NCI-H526 (cell line): ENCODE data around the gene FSTL1.

ENCODE experiments used
- DNase-seq, 2 experiments: peaks; one replicate each; lab custom pipeline; 2025; lab: John Stamatoyannopoulos, UW

Gene FSTL1

DNA sequence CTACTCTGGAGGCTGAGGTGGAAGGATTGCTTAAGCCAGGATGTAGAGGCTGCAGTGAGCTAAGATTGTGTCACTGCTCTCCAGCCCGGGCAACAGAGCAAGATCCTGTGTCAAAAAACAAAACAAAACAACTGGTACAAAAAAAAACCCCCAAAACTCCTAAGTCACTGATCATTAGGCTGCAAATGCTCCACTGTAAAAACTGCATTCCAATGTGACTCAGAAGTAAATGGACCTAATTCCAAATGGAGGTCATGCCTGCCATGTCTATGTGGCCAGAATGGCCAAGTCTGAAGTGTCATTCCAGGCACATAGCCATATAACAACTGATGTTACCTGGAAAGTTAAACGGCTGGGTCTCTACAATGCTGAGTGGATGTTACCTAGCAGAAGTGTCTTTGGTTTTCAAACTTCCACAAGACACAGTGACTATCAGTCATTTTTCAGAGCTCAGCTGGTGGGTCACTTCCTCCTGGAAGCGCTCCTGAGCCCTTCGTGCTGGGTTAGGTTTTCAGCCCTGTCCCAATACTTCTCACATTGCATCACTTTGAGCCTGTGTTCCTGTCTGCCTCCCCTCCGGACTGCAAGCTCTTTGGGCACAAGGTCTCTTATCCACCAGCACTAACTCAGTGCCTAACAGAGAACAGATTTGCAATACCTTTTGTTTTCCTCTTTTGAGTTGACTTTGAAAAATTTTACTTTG is 10.6 kb downstream of the FSTL1 start:
- DNase-seq = no peak

DNA sequence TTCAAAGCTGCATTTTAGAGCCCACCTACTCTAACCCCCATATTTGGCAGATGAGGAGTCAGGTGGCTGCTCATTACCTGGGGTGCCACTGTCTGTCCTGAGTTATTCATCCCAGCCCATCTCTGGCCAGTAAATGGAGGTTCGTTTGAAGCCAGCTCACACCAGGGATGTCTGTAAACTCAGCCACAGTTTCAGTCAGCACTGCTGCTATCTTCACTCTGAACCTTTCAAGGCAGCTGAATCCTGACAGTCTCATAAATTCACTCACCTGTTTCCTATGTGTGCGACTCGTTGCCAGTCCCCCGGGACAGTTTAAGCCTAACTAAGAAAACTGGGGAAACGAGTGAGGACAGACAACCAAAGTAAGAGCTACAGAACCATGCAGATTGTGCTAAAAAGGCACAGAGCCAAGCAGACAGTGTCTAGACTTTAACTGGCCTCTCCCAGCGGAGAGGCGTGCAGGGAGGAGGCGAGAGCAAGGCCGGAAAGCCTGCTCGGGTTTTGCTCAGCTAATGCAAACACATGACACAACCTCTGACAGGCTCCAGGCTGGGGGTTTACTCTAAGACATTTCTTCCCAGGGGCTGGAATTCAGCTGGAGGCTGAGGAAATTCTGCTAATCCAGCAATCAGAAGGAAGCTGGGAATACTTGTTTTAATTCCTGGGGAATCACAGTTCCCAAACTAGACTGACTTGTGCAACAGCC is 12.0 kb downstream of the FSTL1 start:
- DNase-seq = no peak

DNA sequence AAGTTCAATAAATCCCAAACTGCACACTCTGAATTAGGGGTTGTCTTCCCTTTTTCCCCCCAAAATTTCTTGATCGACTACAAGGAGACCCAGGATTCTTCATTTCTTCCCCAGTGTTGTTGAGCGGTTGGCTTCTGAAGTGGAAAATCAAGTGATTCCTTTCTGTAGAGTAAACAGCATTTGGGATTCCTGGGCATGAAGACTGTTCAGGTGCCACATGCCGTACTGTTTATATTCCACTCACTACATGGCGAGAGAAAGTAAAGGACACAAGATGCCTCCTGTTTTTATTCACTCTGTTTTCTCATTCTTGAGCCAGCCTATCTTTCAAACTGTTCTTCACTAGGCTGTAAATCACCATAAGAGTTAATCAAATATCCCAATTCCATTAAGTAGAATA is 12.6 kb downstream of the FSTL1 start:
- DNase-seq = no peak

DNA sequence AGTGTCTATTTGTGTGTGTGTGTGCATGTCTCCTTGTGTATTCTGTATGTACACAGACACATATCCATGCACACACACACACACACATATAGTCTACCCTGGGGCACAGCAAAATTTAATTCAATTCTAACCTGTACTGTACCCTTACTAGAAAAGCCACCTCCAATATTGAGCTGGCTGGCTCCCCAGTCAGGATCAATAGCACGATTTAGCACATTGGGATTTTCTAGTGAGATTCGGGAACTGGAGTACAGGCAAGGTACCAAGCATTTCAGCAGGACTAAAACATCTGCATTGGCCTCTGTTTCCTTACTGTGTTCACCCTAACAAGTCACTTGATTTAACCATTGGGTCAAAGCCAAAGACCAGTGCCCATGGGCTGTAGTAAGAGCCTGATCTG is 13.2 kb downstream of the FSTL1 start:
- no peak for DNase-seq

DNA sequence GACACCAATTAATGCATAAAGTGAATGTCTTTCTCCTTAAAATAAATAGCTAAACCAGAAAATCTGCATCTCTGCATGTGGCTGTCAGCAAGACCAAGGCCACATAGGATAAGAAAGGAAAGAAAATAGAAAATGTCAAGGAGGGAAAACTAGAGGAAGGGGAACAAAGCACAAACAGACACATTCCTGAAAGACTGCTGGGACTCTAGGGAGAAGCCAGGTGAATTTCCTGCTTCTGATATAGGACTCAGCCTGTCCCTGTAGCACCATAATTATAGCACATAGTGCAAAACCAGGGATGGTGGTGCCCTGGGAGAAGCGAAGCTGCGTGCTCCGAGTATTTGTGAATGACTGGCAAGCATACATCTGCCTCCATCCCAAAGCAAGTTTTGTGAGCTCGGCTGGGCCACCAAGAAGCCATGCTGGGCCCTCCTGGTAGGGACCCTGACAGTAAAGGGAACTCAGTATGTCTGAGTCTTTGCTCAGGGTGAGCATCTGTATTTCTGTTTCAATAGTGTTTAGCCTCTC is 14.2 kb downstream of the FSTL1 start:
- DNase-seq = no peak

DNA sequence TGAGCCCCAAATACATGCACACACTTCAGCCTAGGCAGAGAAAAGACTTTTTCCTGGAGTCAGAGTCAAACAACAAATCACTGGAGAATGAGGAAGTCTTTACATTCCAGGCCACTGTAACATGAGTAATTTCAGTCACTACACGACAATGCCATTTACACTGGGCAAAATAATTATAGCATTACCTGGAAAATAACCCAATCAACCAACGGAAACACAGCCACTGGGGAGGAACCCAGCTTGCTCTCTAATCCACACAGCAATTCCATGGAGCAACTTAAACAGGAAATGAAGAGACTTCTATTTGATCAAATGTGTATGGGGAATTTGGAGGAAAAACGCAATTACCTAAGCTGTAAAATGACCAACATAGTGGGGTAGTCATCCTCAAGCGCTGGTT is 15.2 kb downstream of the FSTL1 start:
- no peak for DNase-seq

DNA sequence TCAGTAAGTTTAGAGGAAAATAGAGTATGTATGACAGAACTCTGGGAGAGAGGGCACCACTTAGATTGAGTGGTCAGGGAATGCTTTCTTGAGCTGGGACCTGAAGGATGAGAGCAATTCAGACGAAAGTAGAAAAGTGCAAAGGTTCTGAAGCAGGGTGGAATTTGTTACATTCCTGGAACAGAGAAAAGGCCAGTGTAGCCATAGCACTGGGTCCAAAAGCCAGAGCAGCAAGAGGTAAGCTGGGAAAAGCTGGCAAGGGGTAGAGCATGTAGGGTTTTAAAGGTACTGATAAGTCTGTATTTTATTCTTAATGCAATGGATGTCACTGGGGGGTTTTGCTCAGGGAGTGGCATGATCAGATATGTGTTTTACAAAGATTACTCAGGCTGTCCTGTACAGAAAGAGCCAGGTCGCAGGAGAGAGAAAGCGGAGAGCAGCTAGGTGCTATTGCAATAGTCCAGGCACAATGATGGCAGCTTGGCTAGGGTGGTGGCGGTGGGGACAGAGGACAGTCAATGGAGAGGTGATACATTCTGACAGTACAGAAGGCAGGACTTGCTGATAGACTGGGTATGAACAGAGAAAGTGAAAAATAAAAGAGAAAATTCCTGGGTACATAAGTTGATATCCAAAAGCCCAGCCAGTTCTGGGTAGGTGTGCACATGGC is 17.0 kb downstream of the FSTL1 start:
- DNase-seq = no peak

DNA sequence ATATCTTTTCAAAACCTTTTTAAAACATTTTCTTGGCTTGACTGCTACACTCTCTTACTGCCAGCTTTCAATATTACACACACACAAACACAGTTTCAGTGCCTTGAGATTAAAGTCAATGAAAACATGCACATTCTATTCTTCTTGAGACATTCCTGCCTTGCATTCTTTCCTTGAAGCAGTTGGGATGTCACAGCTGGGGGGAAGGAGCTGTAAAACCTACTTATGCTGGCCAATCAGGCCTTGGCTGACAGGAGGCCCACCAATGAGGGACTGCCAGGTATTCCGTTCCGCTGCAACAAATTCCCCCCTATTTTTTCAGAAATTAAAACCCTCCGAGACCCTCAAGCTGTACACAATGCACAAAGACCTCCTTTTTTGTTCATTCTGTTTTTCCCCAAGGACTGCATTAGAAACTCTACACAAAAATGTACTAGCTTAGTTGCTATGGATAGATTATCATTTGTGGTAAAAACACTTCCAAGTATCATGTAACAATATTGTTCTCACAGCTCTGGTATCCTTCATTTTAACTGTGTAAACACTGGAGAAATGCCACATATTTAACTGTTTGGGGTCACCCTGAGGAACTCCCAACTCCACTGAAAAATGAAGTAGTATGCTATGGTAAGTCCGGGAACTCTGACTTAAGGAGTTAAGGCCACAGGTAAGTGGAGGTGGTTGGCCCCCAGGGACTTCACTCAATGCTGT is 18.5 kb downstream of the FSTL1 start:
- no peak for DNase-seq

DNA sequence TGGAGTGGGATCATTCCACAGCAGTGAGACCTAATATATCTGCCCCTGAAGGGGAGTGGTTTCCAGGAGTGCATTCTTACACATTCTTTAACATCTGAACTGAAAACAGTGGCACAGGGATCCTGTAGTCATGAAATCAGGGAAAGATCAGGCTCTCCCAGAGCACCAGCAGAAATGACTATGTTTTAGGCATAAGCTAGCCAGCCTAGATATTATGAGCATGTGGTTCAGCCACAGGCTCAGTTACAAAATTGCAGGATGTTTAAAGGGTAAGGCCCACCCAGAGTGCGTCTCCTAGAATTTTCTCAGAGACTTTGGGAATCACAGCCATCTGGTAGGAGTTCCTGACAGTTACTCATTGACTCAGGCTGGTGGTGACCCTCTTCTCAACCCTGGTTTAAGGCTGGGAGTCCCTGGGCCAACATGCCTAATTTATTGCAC is 20.9 kb downstream of the FSTL1 start:
- no peak for DNase-seq

DNA sequence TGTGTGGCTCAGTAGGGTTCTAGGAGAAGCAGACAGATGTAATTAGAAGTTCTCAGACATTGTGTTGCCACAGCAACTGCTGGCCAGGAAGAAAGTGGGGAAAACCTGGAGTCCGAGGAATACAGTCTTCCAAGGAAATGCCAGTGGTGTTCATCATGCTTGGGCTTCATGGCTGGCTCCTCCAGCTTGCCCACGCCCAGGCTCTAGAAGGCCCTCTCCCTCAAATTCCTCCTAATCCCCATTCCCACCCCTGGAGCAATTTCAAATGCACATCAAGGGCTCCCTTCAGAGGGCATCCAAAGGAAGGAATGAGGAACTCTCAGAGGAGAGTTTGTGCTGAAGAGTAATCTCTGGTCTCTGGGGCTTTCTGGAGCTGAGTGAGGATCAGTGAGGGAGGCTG is 21.9 kb downstream of the FSTL1 start:
- no peak for DNase-seq

DNA sequence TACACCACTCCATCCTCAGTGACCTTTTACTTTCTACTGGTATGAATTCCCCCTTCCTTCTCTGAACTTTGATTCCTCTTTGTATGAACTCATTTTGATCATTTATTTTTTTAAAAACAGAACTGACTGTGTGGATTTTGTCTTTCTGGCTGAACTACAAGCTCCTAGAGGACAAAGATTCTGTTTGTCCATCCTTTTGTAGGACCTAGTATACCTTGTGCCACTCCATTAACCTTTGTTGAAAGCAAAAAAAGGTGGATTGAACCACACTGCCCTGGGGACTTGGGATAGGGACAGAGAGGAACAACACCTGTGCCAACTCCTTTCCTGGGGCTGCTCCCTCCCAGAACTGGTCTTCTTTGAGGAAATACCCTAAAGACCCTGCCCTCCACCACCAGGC is 23.6 kb downstream of the FSTL1 start:
- no peak for DNase-seq

DNA sequence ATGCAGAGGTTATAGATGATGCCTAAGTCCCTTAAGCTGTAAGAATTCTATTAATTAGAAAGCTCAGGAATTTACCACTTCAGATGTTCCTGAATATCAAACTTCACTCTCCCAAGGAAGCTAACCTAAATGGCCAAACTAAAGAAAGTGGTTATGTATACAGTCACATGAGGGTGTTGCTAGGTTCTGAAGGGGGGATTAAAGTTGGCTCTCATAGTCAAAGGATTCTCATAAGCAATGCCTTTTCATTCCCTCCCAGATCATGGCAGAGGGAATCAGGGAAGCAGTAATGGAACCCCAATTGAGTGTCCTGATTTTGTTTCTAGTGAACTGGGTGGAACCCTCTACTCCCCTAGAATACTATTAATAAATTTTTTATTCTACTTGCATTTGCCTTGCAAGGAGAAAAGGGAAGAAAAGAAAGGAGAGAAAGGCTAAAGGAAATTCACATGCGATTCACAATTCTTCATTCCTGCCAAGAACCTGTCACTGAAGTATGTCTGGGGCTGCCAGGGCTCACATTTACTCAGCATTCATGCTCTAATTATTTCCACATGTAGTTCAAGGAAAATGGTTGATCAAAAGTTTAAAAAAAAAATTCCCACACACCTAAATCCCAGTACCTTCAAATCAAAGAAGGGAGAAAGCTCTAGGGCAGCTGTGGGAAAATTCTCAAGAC is 25.1 kb downstream of the FSTL1 start:
- no peak for DNase-seq

DNA sequence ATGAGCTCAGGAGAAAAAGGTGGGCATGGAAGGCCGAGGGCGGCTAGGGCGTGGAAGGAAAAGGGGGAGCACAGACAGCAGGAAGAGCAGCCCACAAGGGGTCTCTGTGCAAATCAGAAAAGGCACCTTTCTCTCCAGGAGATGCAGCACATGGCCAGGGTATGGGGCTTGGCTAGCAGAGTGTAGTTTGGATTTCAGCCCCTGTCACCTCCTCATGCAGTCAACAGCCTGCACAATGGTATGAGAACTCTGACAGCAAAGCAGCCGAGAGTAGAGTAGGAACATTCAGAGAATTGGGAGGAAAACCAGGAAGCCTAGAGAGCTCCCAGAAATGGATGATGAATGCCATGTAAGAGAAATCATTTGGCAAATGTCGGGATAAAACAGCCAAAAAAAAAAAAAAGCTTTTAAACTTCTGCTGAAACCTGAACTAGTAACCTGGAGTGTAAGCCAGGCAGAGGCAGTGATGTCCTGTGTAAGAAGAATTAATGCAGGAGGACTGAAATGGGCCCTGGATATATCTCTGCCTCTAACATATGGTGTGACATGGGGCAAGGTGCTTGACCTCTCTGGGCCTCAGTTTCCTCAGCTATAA is 25.7 kb downstream of the FSTL1 start:
- DNase-seq = no peak

DNA sequence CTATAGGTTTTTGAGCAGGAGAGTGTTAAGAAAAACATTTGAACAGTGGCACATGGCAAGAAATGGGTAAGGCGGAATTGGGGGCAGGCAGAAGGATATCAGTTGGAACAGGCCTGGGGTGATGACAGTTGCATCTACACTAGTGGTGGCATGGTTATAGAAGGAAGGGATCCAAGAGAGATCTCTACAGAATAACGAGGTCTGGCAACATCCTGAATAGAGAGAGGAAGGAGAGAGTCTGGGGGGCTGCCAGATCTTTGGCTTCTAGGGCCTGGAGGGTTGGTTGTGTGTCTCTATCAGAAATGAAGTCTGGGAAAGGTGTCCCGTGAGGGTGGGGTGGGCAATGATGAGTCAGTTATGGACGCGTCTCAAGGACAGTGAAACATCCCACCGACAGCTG is 26.3 kb downstream of the FSTL1 start:
- DNase-seq = no peak

DNA sequence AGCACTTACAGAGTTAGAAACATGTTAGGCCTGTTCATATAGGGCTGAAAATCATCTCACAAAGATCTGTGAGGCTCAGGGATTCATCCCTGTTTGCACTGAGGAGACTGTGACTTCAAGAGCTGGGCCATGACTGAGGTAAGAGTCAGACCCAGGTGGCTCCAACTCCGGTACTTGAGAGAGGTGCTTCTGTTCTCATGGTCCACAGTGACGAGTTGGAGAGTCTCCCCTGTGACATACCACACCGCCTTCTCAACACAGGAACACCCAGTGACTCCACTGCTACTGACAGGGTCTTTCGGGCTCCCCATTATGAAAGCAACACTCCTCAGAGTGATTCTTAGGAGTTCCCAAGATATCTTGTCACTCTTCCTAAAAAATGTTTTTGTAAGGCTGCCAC is 27.4 kb downstream of the FSTL1 start:
- no peak for DNase-seq

DNA sequence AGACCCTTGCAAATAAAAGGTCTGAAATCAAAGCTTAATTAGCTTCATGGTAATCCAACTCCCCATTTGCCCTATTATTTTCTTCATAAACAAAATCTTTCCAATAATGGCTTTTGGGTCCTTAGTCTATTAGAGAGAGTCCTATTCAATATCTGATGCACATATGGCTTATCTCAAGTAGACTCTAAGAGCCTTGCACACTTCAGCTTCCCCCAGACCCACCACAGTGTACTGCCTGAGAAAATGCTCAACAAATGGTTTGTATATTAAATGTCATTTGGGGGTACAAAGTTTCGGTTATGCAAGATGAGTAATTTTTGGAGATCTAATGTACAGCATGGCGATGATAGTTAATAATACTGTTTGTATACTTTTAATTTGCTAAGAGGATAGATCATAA is 28.9 kb downstream of the FSTL1 start:
- DNase-seq = no peak

DNA sequence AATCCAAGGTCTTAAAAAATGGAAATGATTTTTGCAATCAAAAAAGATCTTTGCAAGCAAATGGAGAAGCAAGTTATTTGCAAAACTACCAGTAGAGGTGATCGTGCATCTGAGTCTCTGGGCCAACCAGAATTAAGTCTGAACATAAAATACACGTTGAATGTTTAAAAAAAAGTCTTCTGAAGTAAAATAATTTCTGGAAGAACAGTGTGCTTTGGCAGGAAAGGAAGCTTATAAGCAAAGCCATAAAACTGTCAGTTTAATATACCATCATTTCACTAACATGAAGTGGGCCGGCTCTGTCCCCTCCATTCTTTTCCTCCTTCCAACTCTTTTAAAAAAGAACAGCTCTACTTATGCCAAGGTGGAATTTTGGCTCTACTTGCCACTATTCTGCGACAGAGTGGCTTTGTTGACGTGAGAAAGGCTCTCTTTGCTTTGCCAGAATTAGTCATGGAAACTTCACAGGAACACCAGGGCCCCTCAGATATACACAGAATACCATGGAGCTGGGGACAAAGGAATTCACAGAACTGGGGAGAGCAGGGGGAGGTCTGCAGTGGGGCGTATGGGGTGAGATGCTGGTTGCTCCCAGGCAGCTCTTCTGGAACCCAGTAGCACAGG is 29.8 kb downstream of the FSTL1 start:
- no peak for DNase-seq

DNA sequence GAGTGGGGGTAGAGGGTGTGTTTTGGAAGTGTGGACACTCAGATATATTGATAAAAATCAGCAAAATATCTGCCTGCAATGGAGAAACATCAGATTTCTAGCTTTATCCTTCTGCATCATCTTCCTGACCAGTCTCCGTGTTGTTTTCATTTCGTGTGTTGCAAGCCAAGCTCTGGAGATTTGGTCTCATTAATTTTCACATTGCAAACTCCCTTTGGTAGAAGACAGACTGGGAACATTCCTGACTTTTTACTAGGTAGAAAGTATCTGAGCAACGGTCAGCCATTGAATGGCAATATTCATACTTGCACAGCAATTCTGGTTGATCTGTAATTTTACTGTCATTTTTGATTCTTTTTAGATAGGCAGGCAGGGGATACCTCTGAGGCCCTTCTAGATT is 30.4 kb downstream of the FSTL1 start:
- DNase-seq = no peak

DNA sequence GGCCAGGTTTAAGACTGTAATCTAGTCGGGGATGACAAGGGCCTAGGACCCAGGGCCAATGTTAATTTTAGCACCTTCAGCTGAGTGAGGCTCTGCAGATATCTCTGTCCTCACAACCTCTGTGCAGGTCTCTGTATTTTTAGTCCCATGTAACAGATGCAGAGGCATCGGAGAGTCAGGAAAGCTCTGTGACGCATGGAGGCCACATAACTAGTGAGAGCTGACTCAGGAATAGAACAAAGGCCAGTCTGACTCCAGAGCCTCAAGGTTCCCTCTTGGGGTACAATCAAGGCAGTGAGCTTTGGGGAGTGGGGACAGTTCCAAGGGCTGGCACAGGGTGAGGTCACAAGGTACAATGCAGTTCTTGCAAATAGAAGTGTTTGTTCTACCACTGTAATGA is 31.0 kb downstream of the FSTL1 start:
- no peak for DNase-seq

DNA sequence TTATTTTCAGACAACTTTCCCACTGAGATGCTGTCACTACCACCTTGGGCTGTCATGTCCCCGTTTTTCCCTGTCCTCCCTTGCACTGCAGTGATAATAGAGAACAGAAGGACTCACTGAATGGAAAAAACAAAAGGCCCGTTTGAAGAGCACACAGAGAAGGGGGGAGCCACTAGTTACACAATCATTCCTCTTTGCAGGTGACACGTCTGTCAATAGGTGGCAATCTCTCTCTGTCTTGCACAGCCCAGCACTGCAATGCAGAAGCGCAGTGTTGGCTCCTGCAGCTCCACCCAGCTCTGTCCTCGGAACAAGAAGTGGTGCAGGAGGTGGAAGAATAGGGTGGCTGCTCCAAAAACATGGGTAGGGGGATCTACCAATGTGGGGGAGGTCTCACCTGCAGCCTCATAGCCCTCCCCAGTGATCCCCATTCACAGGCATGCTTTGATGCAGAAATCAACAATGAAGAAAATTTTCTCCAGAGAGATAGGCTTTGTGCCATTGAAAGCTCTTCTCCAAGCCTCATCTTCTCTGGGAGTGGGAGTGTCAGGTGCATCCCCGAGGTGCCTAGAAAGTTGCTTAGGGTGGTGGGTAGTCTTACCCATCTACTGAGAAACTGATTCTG is 31.8 kb downstream of the FSTL1 start:
- peak; percentile 66 to 86 for DNase-seq

DNA sequence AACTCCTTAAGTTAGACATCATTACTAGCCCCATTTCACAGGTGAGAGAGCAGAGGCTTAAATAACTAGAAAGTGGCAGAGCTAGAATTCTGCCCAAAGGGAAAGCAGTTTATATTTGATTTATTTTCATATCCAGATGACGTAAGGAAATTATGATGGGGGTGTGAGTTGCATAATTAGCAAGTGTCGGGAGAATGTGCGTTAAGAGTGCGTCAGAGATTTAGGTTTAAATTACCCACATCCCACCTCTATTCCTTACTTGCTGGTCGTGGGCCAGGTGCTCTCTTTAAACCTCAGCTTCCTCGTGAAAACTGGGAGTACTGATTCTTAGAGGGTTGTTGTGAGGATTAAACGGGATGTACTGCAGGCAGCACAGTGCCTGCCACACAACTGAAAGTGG is 32.3 kb downstream of the FSTL1 start:
- no peak for DNase-seq
